UCSD-AML1 (cell line): Measurements from ENCODE around the gene EAF2.
"Not testable (repeated sequence)": the region's sequence is repeated elsewhere in the genome, so short reads cannot be mapped to it uniquely, and the experiment has no call there.

Source experiments
- DNase-seq: peaks from one replicate; lab custom pipeline; 2025; ENCODE audit not compliant: unreplicated experiment; lab: John Stamatoyannopoulos, UW

EAF2 gene

DNA sequence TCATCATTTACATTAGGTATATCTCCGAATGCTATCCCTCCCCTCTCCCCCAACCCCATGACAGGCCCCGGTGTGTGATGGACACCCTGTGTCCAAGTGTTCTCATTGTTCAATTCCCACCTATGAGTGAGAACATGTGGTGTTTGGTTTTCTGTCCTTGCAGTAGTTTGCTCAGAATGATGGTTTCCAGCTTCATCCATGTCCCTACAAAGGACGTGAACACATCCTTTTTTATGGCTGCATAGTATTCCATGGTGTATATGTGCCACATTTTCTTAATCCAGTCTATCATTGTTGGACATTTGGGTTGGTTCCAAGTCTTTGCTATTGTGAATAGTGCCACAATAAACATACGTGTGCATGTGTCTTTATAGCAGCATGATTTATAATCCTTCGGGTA is 22.8 kb downstream of the EAF2 start:
- not testable (repeated sequence) for DNase-seq

DNA sequence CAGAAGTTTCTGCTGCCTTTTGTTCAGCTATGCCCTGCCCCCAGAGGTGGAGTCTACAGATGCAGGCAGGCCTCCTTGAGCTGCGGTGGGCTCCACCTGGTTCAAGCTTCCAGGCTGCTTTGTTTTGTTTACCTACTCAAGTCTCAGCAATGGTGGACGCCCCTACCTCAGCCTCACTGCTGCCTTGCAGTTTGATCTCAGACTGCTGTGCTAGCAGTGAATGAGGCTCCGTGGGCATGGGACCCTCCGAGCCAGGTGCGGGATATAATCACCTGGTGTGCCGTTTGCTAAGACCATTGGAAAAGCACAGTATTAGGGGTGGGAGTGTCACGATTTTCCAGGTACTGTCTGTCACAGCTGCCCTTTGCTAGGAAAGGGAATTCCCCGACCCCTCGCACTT is 28.2 kb downstream of the EAF2 start:
- not testable (repeated sequence) for DNase-seq

DNA sequence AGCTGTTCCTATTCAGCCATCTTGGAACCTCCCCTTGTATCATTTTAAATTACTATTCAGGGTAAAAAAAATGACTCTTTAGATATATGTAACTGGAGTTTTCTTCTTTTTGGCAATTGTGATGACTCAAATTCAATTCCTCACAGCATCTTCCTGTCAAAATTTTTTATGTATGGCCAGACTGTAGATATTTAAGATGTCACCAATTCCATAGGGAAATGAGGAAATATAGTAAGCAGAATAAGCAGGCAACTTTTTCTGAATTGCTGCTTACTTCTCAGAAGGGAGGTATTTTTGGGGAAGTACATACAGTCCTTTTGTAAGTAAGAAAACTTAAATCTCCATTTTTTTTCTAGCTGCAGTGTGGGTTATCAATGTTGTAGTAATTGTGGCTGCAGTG is 28.8 kb downstream of the EAF2 start:
- no peak for DNase-seq

DNA sequence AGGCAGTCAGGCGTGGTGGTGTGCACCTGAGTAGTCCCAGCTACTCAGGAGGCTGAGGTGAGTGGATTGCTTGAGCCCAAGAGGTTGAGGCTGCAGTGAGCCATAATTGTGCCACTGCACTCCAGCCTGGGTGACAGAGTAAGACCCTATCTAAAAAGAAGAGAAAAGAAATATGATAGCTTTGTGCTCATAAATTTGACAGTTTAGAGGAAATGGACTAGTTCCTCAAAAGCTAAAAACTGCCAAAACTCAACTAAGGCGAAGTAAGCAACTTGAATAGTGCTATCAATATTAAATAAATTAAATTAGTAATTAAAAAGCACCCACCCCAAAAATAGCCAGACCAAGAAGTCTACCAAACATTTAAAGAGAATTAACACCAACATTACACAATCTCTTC is 34.7 kb downstream of the EAF2 start:
- no peak for DNase-seq

DNA sequence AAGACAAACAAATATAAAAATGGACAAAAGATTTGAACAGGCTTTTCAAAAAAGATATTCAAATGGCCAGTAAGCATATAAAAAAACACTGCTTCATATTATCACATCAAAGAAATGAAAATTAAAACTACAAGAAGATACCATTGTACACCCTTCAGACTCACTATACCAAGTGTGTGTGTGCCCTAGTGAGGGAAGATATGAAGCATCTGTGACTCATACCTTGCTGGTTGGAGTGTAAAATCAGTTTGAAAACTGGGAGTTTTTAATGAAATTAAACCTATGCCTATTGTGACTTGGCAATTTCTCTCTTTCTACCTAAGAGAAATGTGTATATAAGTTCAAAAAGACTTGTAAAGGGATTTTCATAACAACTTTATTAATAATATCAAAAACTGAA is 35.7 kb downstream of the EAF2 start:
- DNase-seq, result no peak

DNA sequence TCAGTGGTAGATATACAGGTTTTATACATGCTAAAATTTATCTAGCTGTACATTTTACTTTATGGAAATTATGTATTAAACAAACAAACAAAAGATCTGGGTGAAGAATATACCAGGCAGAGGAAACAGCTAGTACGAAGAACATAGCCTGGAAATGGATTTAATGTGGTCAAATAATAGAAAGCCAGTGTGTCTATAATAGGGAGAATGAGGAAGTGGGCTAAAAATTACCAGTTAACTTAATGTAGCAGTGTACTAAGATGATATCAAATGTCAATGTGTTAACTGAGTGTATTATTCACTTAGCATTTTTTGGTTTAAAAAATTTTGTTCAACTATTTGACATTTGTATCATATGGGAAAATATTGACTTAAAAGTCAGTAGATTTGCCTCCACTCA is 36.4 kb downstream of the EAF2 start:
- no peak for DNase-seq

DNA sequence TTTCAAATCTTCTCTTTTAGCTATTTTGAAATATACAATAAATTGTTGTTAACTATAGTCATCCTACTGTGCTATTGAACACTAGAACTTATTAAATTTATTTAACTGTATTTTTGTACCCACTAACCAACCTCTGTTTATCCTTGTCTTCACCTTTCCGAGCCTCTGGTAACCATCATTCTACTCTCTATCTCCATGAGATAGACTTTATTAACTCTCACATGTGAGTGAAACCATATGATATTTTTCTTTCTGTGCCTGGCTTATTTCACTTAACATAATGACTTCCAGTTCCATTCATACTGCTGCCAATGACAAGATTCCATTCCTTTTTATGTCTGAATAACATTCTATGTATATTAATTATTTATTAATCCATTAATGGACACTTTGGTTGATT is 43.4 kb downstream of the EAF2 start:
- no peak for DNase-seq

DNA sequence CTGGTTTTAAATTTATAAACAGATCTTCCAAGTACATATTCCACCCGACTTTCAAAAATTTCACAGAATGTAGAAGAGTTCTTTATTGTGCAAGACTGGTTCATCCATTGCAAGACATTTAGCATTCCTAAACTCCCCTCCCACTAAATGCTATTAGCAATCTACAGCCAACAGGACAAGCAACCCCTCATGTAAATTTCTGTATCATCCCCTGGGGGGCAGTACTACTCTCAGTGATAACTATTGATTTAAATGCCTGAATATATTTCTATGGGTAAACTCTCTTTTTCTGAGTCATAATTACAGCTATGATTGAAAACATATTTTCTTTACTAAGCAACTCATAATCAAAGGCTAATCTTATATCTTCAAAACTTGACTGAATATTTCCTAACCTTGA is 48.5 kb downstream of the EAF2 start:
- DNase-seq, result no peak

DNA sequence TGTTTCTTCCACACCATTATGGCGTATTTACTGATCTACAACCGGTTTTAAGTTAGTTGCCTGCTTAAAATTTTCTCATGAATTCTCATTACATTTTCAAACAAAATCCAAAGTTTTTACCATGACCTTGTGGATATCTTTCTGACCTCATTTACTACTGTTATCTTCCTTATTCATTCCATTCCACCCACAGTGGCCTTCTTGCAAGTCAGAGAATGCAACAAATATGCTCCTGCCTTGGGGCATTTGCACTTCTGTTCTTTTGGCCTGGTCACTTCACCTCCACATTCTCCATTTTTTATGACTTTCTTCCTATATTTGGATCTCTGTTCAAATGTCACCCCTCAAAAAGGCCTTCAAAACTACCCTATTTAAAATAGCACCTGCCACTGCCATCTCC is 50.4 kb downstream of the EAF2 start:
- no peak for DNase-seq

DNA sequence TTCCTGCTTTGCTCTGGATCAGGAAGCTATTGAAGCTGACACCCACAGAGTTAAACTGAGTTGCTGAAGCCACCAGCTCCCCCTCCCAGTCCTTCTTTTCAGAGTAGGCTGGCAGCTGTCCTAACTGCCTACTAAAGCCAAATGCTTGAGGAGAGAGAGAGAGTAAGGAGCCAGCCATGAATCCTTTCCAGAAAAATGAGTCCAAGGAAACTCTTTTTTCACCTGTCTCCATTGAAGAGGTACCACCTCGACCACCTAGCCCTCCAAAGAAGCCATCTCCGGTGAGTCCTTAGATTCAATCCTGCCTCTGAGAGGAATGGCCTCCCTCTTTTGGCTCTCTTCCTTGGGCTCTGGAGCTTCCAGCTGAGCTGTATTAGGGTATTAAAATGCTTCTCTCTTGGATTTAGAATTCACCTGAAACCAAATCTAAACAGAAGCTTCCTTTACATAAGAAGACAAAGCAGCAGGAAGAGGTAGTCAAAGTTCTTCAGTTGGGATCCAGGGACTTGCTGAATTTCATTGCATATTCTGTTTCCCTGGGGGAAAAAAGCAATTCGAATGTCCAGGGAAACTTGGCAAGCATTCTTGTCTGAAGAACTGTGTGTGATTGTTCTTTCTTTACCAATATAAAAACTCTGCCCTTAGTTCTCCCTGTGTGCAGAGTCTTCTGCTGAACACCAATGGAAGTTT is 59.4 kb downstream of the EAF2 start, which contains the start of gene SLC15A2:
TSS of gene SLC15A2 (plus strand) at position 101 of the 690 bp plus-strand sequence. CDS start at position 177, 76 bp downstream.
- no peak for DNase-seq

DNA sequence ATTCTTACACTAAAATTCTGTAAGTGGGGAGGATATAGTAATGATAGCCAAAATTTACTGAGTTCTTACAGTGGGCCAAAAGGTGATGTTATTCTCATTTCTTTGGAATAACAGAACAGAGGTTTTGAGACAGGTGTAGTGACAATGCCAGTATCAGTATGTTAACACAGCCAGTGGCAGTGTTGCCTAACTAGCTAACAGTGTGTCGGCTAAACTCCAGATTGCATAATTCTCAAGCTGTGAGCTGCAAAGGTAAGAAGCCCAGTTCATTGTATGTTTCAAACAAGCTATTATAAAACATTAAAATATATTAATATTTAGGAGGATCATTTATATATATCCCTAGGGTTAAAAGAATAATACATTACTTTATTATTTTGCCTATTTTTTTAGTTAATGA is 60.1 kb downstream of the EAF2 start:
- no peak for DNase-seq

DNA sequence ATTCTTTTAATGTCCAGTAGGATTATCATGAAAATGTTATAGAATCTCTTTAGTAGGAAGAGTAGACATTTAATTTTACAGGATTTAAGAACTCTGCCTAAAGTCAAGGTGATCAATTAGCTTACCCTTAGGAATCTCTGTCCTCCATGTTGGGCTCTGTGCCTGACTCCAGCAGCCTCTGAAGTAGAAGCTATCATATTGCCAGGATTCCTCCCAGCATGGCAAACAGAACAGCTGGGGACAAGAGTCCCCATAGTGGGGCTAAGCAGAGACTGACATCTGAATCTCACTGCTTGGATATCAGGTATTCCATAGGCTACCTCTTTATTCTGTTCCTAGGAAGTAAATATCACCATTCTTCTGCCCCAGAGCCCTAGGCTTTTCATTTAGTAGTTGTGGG is 60.7 kb downstream of the EAF2 start:
- no peak for DNase-seq

DNA sequence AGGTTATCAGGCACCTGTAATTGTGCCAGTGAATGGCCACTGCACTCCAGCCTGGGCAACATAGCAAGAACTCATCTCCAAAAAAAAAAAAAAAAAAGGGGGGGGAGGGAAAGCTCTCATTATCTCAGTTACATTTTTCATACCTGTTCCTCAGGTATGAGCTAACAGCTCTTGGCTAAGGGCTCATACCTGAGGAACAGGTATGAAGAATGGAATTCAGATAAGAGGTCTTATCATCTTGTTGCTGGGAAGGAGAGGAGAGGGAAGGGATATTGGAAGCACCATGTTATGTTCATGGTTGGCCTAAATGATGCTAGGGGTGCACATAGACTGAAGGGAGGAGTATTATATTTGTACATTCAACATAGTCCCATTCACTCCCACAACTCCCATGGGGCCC is 61.8 kb downstream of the EAF2 start:
- DNase-seq, result no peak

DNA sequence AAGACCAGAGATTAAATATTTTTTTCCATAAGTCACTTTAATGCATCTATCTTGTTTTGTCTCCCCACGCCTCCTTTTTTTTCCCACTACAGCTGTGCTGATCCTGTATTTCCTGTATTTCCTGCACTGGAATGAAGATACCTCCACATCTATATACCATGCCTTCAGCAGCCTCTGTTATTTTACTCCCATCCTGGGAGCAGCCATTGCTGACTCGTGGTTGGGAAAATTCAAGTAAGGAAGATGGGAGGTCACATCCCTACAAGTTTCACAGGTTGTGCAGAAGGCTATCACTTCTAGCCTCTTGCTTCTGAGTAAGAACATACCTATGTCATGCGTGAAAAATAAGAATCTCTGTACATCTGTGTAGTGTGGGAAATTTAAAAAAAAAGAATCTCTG is 62.3 kb downstream of the EAF2 start:
- DNase-seq, result no peak

DNA sequence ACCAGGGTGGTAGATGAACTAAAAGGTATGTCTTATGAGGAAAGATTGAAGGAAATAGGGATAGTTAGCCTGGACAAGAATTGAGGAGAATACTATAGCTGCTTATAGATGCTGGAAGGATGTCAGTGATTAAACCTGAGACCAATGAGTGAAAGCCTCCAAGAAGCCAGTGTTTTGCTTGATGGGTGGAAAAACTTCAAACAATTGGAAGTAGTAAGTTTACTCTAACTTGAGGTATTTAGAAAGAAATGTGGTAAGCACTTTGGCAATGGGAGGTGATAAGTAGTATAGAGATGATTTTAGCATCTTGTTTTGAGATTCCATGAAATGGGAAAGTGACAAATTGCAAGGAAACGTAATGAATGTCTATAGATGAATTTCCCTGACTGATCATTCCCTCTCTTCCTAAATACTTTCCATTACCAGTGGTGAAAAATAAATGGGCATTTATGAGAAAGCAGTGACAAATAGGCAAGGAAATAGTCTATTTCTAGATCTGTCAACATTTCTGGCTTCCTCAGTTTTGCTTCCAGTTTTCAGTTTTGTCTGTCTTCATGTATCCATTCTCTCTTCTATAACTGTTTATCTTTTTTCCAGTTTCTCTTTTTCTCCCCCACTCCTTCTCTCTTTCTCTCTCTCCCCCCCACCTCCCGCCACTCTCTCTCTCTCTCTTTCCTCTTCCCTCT is 78.4 kb downstream of the EAF2 start:
- DNase-seq, result no peak

DNA sequence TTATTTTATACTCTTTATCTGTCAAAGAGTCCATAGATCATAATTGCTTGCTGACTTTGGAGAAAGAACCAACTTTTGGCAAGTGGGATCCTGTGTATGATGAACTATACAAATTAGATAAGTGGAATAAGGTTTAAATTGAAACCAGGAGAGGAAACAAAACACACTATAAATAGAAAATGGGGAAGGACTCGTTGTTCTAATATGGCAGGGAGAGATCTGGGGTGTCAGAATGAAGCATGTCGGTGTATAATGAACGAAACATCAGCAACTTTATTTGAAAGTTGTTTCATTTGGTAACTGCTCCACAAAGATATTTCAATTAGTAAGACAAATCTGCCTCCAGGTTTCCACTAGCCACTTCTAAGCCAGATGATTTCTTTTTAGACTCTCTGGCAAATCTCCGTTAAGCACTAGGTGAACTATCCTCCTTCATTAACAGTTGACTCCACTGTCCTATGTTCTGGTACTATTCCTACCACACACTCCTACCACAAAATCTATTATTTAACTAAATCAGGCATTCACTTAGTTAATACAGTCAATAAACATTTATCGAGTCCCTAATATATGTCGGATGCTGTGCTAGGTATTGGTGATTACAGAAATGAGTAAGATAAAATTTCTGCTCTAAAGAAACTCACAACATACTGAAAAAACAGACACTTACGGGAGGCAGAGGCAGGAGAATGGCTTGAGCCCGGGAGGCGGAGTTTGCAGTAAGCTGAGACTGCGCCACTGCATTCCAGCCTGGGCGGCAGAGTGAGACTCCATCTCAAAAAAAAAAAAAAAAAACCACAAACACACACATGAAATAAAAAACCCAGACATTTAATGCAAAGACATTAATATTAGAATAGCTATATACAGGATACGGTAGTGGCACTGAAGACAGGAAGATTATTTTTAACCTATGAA is 79.3 kb downstream of the EAF2 start:
- no peak for DNase-seq

DNA sequence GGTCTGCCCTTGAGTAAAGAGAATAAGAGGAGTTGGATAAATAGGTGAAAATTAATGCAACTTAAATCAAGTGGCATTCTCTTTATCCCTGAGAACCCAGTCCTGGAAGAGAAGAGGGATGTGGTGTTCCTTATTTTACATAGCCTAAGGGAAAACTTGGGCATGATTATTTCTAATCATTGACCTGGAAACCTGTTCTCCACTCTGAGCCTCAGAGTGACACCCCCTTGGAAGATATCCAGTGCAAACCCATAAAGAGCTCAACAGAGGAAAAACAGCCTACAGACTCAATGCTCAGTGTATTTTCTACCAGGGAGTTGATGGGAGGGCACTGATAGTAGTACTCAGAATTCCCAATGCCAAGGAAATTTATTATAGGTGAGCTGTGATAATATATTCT is 81.2 kb downstream of the EAF2 start:
- no peak for DNase-seq

DNA sequence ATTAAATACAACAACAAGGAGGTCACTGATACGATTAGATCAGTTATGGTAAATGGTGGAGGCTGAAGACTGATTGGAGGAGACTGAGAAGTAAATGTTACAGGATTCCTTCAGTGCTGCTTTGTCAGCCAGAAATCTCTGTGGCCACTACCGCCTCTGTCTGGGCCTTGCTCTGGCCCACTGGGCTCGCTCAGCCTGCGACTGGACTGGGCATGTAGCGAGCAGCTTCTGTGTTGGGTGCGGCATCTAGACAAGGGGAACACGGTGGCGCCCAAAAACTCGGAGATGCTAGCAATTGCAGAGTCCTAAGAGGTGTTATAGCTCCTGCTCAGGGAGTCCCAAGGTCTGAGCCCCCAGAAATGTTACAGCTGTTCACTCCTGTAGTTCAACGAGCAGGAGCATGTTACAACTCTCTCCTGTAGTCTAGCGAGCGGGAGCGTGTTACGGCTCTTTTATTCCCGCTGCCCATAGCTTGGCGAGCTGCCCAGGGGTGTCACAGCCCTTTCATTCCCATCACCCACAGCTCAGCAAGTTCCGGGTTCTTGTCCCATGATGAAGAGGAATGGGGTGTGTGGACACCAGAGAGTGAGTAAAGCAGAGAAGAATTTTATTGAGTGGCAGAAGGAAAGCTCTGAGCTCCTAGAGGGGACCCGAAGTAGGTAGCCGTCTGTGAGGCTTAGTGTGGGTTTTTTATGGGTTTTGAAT is 83.9 kb downstream of the EAF2 start:
- no peak for DNase-seq

DNA sequence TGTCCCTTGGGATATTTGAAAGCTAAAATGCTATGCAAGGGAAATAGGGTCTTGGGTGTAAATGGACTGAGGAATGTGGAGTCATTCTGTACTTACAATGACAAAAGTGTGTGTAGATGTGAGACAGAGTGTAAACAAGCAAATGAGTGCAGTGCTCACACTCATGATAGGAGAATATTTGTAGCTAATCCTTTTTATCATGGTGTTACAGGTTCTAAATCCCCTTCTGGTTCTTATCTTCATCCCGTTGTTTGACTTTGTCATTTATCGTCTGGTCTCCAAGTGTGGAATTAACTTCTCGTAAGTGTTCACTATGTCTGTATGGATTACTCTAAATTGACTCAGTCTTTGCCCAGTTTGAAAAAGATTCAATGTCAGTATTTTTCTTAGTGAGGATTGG is 89.7 kb downstream of the EAF2 start:
- no peak for DNase-seq

DNA sequence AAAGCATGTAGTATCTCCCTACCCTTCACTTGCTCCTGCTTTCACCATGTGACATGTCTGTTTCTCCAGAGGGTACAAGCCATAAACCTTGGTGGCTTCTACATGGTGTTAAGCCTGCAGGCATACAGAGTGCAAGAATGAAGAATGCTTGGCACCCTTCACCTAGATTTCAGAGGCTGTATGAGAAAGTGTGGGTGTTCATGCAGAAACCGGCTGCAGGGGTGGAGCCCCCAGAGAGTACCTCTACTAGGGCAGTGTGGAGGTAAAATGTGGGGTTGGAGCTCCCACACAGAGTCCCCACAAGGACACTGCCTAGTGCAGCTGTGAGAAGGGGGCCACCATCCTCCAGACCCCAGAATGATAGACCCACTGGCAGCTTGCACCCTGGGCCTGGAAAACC is 91.4 kb downstream of the EAF2 start:
- no peak for DNase-seq
